Parathyroid adenoma (tissue), 2 donors: ENCODE measurements around the gene ITPR3.

Experiments
- H2AFZ ChIP-seq: fragments of 300-600 bp; sonication (generic); one replicate; pipeline ENCODE4 v1.7.0; 2017; ENCODE audit warnings: antibody characterized with exemption, mild to moderate bottlenecking
- H3K27ac ChIP-seq: fragments of 300-600 bp; sonication (generic); one replicate; pipeline ENCODE4 v1.7.0; 2017
- H3K27me3 ChIP-seq: fragments of 300-600 bp; sonication (generic); one replicate; pipeline ENCODE4 v1.7.0; 2017; ENCODE audit warnings: low read length; ENCODE audit not compliant: control insufficient read depth, insufficient read depth
- H3K36me3 ChIP-seq: fragments of 300-600 bp; sonication (generic); one replicate; pipeline ENCODE4 v1.7.0; 2017; ENCODE audit warnings: low read length; ENCODE audit not compliant: control insufficient read depth, insufficient read depth
- H3K4me1 ChIP-seq: fragments of 300-600 bp; sonication (generic); one replicate; pipeline ENCODE4 v1.7.0; 2017; ENCODE audit warnings: control low read depth
- H3K4me2 ChIP-seq: fragments of 300-600 bp; sonication (generic); one replicate; pipeline ENCODE4 v1.7.0; 2017; ENCODE audit warnings: low read length
- H3K4me3 ChIP-seq: fragments of 300-600 bp; sonication (generic); one replicate; pipeline ENCODE4 v1.7.0; 2017; ENCODE audit warnings: low read depth, low read length
- H3K79me2 ChIP-seq: fragments of 300-600 bp; sonication (generic); one replicate; pipeline ENCODE4 v1.7.0; 2017; ENCODE audit warnings: control low read depth
- H3K9ac ChIP-seq: fragments of 300-600 bp; sonication (generic); one replicate; pipeline ENCODE4 v1.7.0; 2017; ENCODE audit warnings: mild to moderate bottlenecking
- H3K9me3 ChIP-seq: fragments of 300-600 bp; sonication (generic); one replicate; pipeline ENCODE4 v1.7.0; 2017; ENCODE audit warnings: low read length; ENCODE audit not compliant: control insufficient read depth
- TF ChIP-seq, protein P1 (sequence below): fragments of 300-600 bp; sonication (generic); IDR thresholded peaks from one replicate; pipeline ENCODE4 v1.7.0; 2017; ENCODE audit warnings: antibody characterized with exemption, mild to moderate bottlenecking
- donor health status: primary hyperparathyroidism.

The ITPR3 gene

DNA sequence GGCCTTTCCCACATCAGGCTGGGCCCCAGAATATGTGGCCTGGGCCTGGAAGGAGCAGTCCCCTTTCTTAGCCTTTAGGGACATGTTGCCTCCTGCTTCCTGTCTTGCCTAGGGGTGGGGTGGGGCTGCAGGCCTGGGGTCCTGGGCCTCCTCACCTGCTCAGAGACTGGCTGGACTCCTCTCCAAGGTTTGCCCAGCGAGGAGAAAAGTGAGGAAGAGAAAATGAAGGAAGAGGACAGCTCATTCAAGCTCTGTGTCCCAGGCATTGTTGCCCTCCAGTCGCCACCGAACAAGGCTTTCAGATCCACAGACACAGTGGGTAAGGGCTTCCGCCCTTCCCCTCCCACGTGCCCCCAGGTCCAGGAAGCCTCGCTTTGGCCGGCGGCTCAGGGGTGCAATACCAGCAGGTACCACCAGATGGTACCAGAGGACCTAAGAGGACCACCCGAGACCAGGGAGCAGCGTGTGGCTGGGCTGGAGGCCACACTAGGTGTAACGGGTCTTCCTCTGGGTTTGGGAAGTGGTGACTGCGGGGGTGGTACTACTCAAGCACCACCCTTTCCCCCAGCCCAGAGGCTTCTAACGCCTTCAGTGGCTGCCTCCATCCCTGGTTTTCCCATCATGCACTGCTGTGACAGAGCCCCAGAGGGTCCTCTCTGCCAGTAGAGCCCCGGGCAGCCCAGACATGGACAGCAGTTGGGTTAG lies 35.6 kb upstream of the ITPR3 start:
- Histone ChIP-seq H3K4me2 (peak overlapping the region; percentile 60), H3K9ac (no peak overlapping the region), H3K79me2 (no peaks in the 10 kb centered on the region)

DNA sequence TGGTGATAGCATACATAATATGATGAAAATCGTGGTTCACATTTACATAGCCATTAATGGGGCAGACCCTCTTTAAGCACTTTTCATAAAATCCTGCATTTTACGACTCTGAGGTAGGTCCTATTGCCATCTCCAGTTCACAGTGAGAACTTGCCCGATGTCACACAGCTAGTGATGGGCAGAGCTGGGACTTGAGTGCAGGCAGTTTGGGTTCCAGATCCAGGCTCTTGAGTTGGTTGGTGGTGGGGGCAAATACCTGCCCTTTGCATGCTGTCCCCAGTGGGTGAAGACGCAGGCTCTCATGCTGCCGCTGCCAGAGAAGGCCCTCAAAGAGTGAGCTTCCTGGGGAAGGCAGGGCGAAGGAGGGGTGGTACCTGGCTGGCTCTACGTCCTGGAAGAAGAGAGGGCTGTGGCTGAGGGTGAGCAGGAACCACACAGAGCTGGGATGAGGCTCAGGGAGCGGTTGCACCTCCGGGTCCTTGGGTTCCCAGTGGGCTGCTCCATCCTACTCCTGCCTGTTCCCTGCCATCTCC lies 34.9 kb upstream of the ITPR3 start:
- H3K4me3 ChIP-seq: peak overlapping the region; percentile 14
- TF ChIP-seq, protein P1, sequence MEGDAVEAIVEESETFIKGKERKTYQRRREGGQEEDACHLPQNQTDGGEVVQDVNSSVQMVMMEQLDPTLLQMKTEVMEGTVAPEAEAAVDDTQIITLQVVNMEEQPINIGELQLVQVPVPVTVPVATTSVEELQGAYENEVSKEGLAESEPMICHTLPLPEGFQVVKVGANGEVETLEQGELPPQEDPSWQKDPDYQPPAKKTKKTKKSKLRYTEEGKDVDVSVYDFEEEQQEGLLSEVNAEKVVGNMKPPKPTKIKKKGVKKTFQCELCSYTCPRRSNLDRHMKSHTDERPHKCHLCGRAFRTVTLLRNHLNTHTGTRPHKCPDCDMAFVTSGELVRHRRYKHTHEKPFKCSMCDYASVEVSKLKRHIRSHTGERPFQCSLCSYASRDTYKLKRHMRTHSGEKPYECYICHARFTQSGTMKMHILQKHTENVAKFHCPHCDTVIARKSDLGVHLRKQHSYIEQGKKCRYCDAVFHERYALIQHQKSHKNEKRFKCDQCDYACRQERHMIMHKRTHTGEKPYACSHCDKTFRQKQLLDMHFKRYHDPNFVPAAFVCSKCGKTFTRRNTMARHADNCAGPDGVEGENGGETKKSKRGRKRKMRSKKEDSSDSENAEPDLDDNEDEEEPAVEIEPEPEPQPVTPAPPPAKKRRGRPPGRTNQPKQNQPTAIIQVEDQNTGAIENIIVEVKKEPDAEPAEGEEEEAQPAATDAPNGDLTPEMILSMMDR: no peak
- H3K4me1 ChIP-seq: no peaks in the 10 kb centered on the region
- no peak overlapping the region for H3K27ac ChIP-seq
- no peak overlapping the region for H3K9ac ChIP-seq
- no peaks in the 10 kb centered on the region for H3K9me3 ChIP-seq
- H3K79me2 ChIP-seq: no peaks in the 10 kb centered on the region
- no peaks in the 10 kb centered on the region for H3K27me3 ChIP-seq
- H3K4me2 ChIP-seq: peak overlapping the region; percentile 60
- no peaks in the 10 kb centered on the region for H3K36me3 ChIP-seq
- no peak overlapping the region for H2AFZ ChIP-seq

More for the DNA sequence above, 35.6 kb upstream of the ITPR3 start:
- TF ChIP-seq, protein P1: peak; percentile 98
- peak overlapping the region; percentile 14 for H3K4me3 ChIP-seq
- peak overlapping the region; percentile 60 for H2AFZ ChIP-seq
- H3K27me3 ChIP-seq: no peaks in the 10 kb centered on the region
- H3K9me3 ChIP-seq: no peaks in the 10 kb centered on the region
- H3K4me1 ChIP-seq: peaks cover under 1% of the 10 kb centered on the region
- H3K36me3 ChIP-seq: no peaks in the 10 kb centered on the region
- no peak overlapping the region for H3K27ac ChIP-seq

DNA sequence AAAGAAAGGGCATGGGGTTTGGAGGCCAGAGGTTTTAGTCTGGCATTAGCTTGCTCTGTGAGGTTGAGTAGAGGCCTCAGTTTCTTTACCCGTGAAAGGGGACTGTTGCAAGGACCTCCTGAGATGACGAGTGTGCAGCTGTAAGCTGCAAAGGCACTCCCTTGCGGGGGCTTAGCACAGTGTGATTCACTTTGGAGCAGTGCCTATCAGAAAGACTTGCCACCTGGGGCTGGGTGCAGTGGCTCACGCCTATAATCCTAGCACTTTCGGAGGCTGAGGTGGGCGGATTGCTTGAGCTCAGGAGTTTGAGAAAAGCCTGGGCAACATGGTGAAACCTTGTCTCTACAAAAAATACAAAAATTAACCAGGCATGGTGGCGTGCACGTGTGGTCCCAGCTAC lies 33.6 kb upstream of the ITPR3 start:
- TF ChIP-seq, protein P1: no peak
- H3K4me2 ChIP-seq: no peak overlapping the region
- no peak overlapping the region for H3K27ac ChIP-seq
- H2AFZ ChIP-seq: no peak overlapping the region
- H3K79me2 ChIP-seq: no peaks in the 10 kb centered on the region
- no peaks in the 10 kb centered on the region for H3K36me3 ChIP-seq
- H3K4me1 ChIP-seq: no peaks in the 10 kb centered on the region
- no peaks in the 10 kb centered on the region for H3K9me3 ChIP-seq
- no peak overlapping the region for H3K9ac ChIP-seq
- H3K4me3 ChIP-seq: no peak overlapping the region
- no peaks in the 10 kb centered on the region for H3K27me3 ChIP-seq

DNA sequence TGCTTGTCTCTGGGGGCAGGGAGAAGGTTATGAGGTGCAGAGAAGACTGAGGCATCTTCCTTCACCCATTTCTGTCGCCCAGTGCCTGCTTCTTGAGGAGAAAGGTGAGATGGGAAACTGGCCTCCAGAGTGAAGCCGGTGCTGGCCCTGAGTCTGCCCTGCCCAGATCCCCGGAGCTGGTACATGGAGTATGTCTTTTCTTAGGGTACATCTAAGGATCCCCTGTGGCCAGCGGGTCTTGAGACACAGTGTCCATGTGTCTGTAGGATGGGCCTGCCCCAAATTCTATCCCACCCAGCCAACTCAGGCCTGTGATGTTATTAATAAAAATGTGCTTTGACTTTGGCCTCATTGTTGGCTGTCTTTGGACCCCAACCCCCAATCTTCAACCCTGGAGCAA lies 32.2 kb upstream of the ITPR3 start:
- no peak overlapping the region for H3K9ac ChIP-seq
- H3K9me3 ChIP-seq: no peaks in the 10 kb centered on the region
- H2AFZ ChIP-seq: no peak overlapping the region
- H3K27ac ChIP-seq: no peak overlapping the region
- no peak overlapping the region for H3K4me2 ChIP-seq
- no peaks in the 10 kb centered on the region for H3K36me3 ChIP-seq
- no peaks in the 10 kb centered on the region for H3K79me2 ChIP-seq
- no peak overlapping the region for H3K4me3 ChIP-seq
- H3K4me1 ChIP-seq: no peaks in the 10 kb centered on the region
- no peaks in the 10 kb centered on the region for H3K27me3 ChIP-seq
- TF ChIP-seq, protein P1: no peak

DNA sequence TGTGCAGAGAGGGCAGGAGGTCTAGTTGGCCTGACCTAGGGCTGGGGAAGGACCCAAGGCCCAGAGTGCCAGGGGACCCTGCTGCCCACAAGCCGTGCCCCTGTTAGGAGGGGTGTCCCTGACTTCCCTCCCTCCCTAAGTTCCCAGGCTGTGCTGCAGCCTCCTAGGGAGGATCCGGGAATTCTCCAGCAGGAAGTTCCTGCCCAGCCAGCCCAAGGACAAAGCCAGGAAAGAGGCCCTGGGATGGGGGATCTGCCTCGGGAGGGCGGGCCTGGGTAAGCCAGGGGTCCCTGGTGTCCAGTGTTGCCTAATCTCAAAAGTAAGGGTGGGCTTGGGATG lies 31.8 kb upstream of the ITPR3 start:
- no peaks in the 10 kb centered on the region for H3K79me2 ChIP-seq

More for the DNA sequence above, 31.8 kb upstream of the ITPR3 start:
- Histone ChIP-seq H3K4me2 (no peak overlapping the region), H3K4me1 (no peaks in the 10 kb centered on the region), H3K36me3 (no peaks in the 10 kb centered on the region), H3K27me3 (no peaks in the 10 kb centered on the region), H3K4me3 (no peak overlapping the region), H3K9ac (no peak overlapping the region), H2AFZ (no peak overlapping the region), H3K9me3 (no peaks in the 10 kb centered on the region), H3K27ac (peak overlapping the region; percentile 29)
- TF ChIP-seq, protein P1: no peak
